Activated CD4-positive, alpha-beta memory T cell treated with anti-CD3 and anti-CD28 coated beads, Interleukin-2, amount 10 ng/mL, durations not matched to agents 7 days and 5 days (primary cell): Measurements from ENCODE around the gene FOXP3. TPM values are rescaled to one million over a fixed set of nuclear protein-coding genes. Genes with fewer than 3 reads are reported as not detected.

ENCODE experiments used
- CTCF ChIA-PET: fragments of 350-600 bp; sonication (Branson Sonifier 250); formaldehyde crosslinking; loops from one replicate; lab custom pipeline; 2021; ENCODE audit warnings: antibody characterized with exemption, inconsistent platforms; lab: Charles Lee
- POLR2A ChIA-PET: fragments of 350-600 bp; sonication (Branson Sonifier 250); formaldehyde crosslinking; loops from one replicate; lab custom pipeline; 2021; ENCODE audit warnings: antibody characterized with exemption; lab: Charles Lee
- DNase-seq: peaks from one replicate; pipeline ENCODE4 v3.0.0-alpha.2; 2020
- H3K27ac Mint-ChIP-seq: one replicate; pipeline ENCODE4 v1.8.0; 2021; ENCODE audit warnings: mild to moderate bottlenecking, mixed read lengths
- H3K27me3 Mint-ChIP-seq: one replicate; pipeline ENCODE4 v1.8.0; 2021; ENCODE audit warnings: mixed read lengths
- H3K36me3 Mint-ChIP-seq: one replicate; pipeline ENCODE4 v1.8.0; 2021; ENCODE audit warnings: low read depth, mixed read lengths
- H3K4me1 Mint-ChIP-seq: one replicate; pipeline ENCODE4 v1.8.0; 2021; ENCODE audit warnings: mixed read lengths
- H3K4me3 Mint-ChIP-seq: one replicate; pipeline ENCODE4 v1.8.0; 2021; ENCODE audit warnings: mild to moderate bottlenecking, mixed read lengths
- H3K9me3 Mint-ChIP-seq: one replicate; pipeline ENCODE4 v1.8.0; 2021; ENCODE audit warnings: mixed read lengths
- total RNA-seq, 2 experiments: library from RNA; stranded (reverse); gene quantifications; one replicate each; pipeline ENCODE4 v1.2.3, GENCODE V29; 2021

FOXP3 gene
- total RNA-seq, 2 experiments from 2014 or later, result 18.4 to 19.1 TPM

GRCh38 chrX:49257846-49258748, 6.4 kb downstream of the FOXP3 start:
- Mint-ChIP-seq H3K9me3 (no peaks in the 10 kb centered on the region), H3K27me3 (no peaks in the 10 kb centered on the region), H3K4me1 (peaks cover 36% of the 10 kb centered on the region), H3K27ac (peak overlapping the region; percentile 35), H3K36me3 (peaks cover 15% of the 10 kb centered on the region), H3K4me3 (no peak overlapping the region)
- CTCF ChIA-PET, result no interaction called here
- POLR2A ChIA-PET, result interaction anchor here (1.3 to 1.5 kb wide), 2 partner anchors 11 to 15 kb away, joined by 4 to 9 read pairs; partner anchors contain the start of gene PPP1R3F
- no peak for DNase-seq

GRCh38 chrX:49257074-49257790, 7.3 kb downstream of the FOXP3 start:
- POLR2A ChIA-PET, result interaction anchor here (1.3 kb wide), 1 partner anchor 16 kb away, joined by 4 read pairs; no protein-coding TSS in a partner anchor
- Mint-ChIP-seq H3K27ac (peak overlapping the region; percentile 35), H3K9me3 (no peaks in the 10 kb centered on the region), H3K27me3 (no peaks in the 10 kb centered on the region), H3K4me1 (peaks cover 30% of the 10 kb centered on the region), H3K36me3 (peaks cover 14% of the 10 kb centered on the region), H3K4me3 (no peak overlapping the region)
- CTCF ChIA-PET, result no interaction called here
- DNase-seq, result no peak

DNA sequence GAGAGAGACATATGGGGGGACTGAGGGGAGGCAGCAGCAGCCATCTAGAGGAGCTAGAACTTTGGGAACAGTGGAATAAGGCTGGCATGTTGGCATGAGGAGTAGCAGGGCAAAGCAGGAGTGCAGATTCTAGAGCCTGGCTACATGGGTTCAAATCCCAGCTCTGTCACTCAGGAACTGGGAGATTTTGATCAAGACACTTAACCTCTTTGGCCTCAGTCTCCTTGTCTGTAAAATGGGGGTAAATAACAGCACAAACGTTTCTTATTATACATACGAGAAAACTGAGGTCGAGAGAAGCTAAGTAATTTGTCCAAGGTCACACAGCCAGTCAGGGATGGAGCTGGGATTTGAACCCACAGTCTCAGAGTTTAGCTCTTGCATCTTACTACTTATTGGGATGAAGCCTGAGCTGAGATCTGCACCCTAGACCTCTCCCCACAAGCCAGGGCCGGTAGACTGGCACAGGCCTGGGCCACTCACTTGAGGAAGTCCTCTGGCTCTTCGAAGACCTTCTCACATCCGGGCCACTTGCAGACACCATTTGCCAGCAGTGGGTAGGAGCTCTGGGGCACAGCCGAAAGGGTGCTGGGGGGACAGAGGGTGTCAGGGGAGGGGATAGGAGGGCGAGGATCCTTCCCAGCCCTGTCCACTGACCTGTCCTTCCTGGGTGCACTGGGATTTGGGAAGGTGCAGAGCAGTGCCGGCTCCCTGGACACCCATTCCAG, 8.1 kb downstream of the FOXP3 start:
- Mint-ChIP-seq H3K4me3 (no peak overlapping the region), H3K36me3 (peaks cover 9% of the 10 kb centered on the region), H3K27me3 (no peaks in the 10 kb centered on the region), H3K9me3 (no peaks in the 10 kb centered on the region), H3K4me1 (peaks cover 24% of the 10 kb centered on the region), H3K27ac (no peak overlapping the region)
- DNase-seq, result no peak
- ChIA-PET CTCF (no interaction called here), POLR2A (no interaction called here)

DNA sequence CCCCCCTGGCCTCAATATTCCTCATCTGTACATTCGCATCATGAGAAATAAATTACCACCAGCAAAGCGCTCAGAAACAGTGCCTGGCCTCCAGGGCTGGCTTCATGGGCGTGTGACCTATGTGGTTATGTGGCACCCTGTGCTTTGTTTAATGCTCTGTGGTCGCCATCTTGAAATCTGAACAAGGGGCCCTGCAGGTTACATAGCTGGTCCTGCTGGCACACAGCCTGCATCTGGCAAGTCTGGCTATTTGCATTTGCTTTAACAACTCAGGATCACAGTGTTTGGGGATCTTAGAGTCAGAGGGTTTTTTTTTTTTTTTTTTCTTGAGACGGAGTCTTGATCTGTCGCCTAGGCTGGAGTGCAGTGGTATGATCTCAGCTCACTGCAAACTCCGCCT, 9.9 kb downstream of the FOXP3 start:
- peaks cover 14% of the 10 kb centered on the region for H3K36me3 Mint-ChIP-seq
- CTCF ChIA-PET, result no interaction called here
- POLR2A ChIA-PET, result no interaction called here
- no peaks in the 10 kb centered on the region for H3K9me3 Mint-ChIP-seq
- peaks cover 26% of the 10 kb centered on the region for H3K4me1 Mint-ChIP-seq
- no peak for DNase-seq
- H3K27me3 Mint-ChIP-seq, result no peaks in the 10 kb centered on the region
- no peak overlapping the region for H3K4me3 Mint-ChIP-seq
- H3K27ac Mint-ChIP-seq, result no peak overlapping the region

GRCh38 chrX:49251325-49251724, 13.2 kb downstream of the FOXP3 start:
- Mint-ChIP-seq H3K27ac (no peak overlapping the region), H3K27me3 (no peaks in the 10 kb centered on the region), H3K36me3 (peaks cover 22% of the 10 kb centered on the region), H3K4me3 (no peak overlapping the region), H3K4me1 (peaks cover 6% of the 10 kb centered on the region), H3K9me3 (no peaks in the 10 kb centered on the region)
- POLR2A ChIA-PET, result no interaction called here
- DNase-seq, result no peak
- CTCF ChIA-PET, result no interaction called here

DNA sequence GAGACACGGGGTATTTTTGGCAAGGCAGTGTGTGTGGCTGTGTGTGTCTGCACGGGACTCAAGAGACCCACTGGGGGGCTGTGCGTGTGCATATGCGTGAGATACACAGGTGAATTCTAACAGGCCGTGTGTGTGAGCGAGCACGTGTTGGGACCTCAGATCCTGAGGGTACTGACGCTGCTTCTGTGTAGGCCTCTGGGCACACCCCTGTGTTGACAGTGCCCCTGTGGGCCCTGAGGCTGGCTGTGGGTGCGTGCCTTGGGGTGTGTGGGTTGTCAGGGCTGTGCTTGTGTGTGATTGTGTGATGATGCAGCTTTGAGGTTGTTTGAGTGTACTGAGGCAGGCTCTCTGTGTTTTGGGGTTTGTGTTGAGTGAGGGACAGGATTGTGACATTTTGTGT, 13.9 kb downstream of the FOXP3 start:
- no peak for DNase-seq
- POLR2A ChIA-PET, result interaction anchor here (1.3 kb wide), 1 partner anchor 13 kb away, joined by 5 read pairs; the partner anchor contains the start of gene FOXP3
- Mint-ChIP-seq H3K9me3 (no peaks in the 10 kb centered on the region), H3K4me3 (no peak overlapping the region), H3K27me3 (no peaks in the 10 kb centered on the region), H3K27ac (peak overlapping the region; percentile 35), H3K4me1 (peaks cover 6% of the 10 kb centered on the region), H3K36me3 (peaks cover 24% of the 10 kb centered on the region)
- CTCF ChIA-PET, result no interaction called here

GRCh38 chrX:49250066-49250465, 14.4 kb downstream of the FOXP3 start:
- peaks cover 24% of the 10 kb centered on the region for H3K36me3 Mint-ChIP-seq
- DNase-seq, result no peak
- peaks cover 6% of the 10 kb centered on the region for H3K4me1 Mint-ChIP-seq
- ChIA-PET POLR2A (interaction anchor here (1.3 kb wide), 1 partner anchor 14 kb away, joined by 5 read pairs; the partner anchor contains the start of gene FOXP3), CTCF (no interaction called here)
- no peaks in the 10 kb centered on the region for H3K27me3 Mint-ChIP-seq
- H3K4me3 Mint-ChIP-seq, result no peak overlapping the region
- H3K27ac Mint-ChIP-seq, result no peak overlapping the region
- H3K9me3 Mint-ChIP-seq, result no peaks in the 10 kb centered on the region

DNA sequence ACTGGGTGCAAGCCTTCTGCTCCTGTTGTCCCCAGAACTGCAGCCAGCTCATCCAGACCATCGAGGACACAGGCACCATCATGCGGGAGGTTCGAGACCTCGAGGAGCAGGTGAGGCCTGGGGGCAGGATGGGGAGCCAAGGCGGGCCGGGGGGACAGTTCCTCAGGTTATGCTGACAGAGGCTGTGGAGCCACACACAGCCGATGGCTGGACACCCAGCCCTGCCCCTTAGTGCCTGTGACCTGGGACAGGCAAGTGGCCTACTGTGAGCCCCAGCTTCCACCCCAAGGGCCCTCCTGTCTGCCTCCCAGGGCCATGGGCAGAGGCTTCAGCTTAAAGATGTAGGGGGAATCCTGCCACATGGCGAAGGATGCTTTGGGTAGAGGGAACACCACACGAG, 14.9 kb downstream of the FOXP3 start:
- Mint-ChIP-seq H3K4me3 (no peak overlapping the region), H3K27me3 (no peaks in the 10 kb centered on the region), H3K4me1 (peaks cover 6% of the 10 kb centered on the region), H3K27ac (no peak overlapping the region), H3K36me3 (peaks cover 27% of the 10 kb centered on the region), H3K9me3 (no peaks in the 10 kb centered on the region)
- ChIA-PET POLR2A (interaction anchor here (1.3 to 1.4 kb wide), 2 partner anchors 14 to 28 kb away, joined by 5 read pairs; partner anchors contain the start of gene FOXP3), CTCF (no interaction called here)
- DNase-seq, result no peak

GRCh38 chrX:49249071-49249470, 15.4 kb downstream of the FOXP3 start:
- Mint-ChIP-seq H3K27me3 (no peaks in the 10 kb centered on the region), H3K4me3 (no peak overlapping the region), H3K9me3 (no peaks in the 10 kb centered on the region), H3K36me3 (peaks cover 31% of the 10 kb centered on the region), H3K4me1 (peaks cover 6% of the 10 kb centered on the region), H3K27ac (no peak overlapping the region)
- ChIA-PET POLR2A (interaction anchor here (1.3 to 1.4 kb wide), 2 partner anchors 15 to 28 kb away, joined by 5 read pairs; partner anchors contain the start of gene FOXP3), CTCF (no interaction called here)
- DNase-seq, result no peak

DNA sequence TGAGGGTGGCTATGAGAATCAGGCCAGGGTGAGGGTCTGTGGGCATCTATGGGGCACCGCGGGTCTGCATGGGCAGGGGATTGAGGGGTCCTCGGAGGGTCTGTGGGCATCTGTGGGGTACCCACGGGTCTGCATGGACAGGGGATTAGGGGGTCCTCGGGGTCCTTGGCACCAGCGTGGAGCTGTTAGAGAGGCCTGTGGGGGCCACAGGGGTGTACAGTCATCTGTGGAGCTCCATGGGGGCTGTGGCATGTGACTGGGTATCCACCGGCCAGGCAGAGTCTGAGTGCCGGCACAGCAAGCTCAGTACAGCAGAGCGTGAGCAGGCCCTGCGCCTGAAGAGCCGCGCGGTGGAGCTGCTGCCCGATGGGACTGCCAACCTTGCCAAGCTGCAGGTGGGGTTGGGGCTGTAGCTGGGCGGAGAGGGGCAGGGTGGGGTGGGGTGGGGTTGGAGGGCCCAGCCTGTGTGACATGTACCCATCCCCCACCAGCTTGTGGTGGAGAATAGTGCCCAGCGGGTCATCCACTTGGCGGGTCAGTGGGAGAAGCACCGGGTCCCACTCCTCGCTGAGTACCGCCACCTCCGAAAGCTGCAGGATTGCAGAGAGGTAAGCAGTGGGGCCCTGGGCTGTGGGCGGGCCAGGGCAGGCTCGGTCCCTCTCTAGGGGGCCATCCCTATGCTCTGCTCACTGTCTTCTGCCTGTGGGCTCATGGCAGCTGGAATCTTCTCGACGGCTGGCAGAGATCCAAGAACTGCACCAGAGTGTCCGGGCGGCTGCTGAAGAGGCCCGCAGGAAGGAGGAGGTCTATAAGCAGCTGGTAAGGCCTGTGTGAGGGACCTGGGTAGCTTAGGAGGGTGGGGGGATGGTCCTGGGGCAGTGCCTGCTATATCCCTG, 16.3 kb downstream of the FOXP3 start:
- no peaks in the 10 kb centered on the region for H3K9me3 Mint-ChIP-seq
- no peak overlapping the region for H3K4me3 Mint-ChIP-seq
- no peak overlapping the region for H3K27ac Mint-ChIP-seq
- no peaks in the 10 kb centered on the region for H3K27me3 Mint-ChIP-seq
- CTCF ChIA-PET, result no interaction called here
- no peak for DNase-seq
- peaks cover 35% of the 10 kb centered on the region for H3K36me3 Mint-ChIP-seq
- POLR2A ChIA-PET, result interaction anchor here (0.5 to 1.4 kb wide), 2 partner anchors 13 to 29 kb away, joined by 3 to 5 read pairs; no protein-coding TSS in a partner anchor
- peaks cover 6% of the 10 kb centered on the region for H3K4me1 Mint-ChIP-seq

GRCh38 chrX:49247346-49247745, 17.2 kb downstream of the FOXP3 start:
- Mint-ChIP-seq H3K4me1 (peaks cover 6% of the 10 kb centered on the region), H3K9me3 (no peaks in the 10 kb centered on the region), H3K27ac (no peak overlapping the region), H3K36me3 (peaks cover 36% of the 10 kb centered on the region), H3K4me3 (no peak overlapping the region), H3K27me3 (no peaks in the 10 kb centered on the region)
- ChIA-PET CTCF (no interaction called here), POLR2A (no interaction called here)
- no peak for DNase-seq

- ChIA-PET CTCF (no interaction called here), POLR2A (no interaction called here)
- H3K36me3 Mint-ChIP-seq, result peaks cover 34% of the 10 kb centered on the region
- no peak for DNase-seq
- no peaks in the 10 kb centered on the region for H3K9me3 Mint-ChIP-seq
- H3K27ac Mint-ChIP-seq, result no peak overlapping the region
- H3K27me3 Mint-ChIP-seq, result no peaks in the 10 kb centered on the region
- peaks cover 6% of the 10 kb centered on the region for H3K4me1 Mint-ChIP-seq
- H3K4me3 Mint-ChIP-seq, result no peak overlapping the region
These were observed 18.0 kb downstream of the FOXP3 start for GRCh38 chrX:49246541-49246940.
